GM12878 (cell line): ENCODE data around the gene ANKRD13A. TPM values are rescaled to one million over a fixed set of nuclear protein-coding genes. Genes with fewer than 3 reads are reported as not detected.
A peak's percentile ranks its signal among the peaks of the same experiment; 100 is the strongest.

Source experiments
- ATAC-seq: fragments of 200-7000 bp; cut with Tn5 transposase; 3 replicates; pipeline ENCODE4 v1.9.1; 2020; ENCODE audit warnings: mild to moderate bottlenecking, moderate library complexity
- BruUV-seq: library from RNA; stranded (reverse); fragments of 400-500 nt; replicated peaks from 2 replicates; lab custom pipeline; 2021; lab: Mats Ljungman, UMichigan
- CTCF ChIA-PET: fragments of 300-600 bp; sonication (Branson Sonifier 250); formaldehyde crosslinking; extraction: SDS; loops from one replicate; lab custom pipeline; 2021; ENCODE audit warnings: inconsistent platforms; lab: Yijun Ruan, JAX
- POLR2A ChIA-PET: fragments of 350-600 bp; formaldehyde crosslinking; extraction: SDS; loops from one replicate; lab custom pipeline; 2021; ENCODE audit warnings: inconsistent platforms; lab: Charles Lee
- RAD21 ChIA-PET: fragments of 300-600 bp; sonication (Branson Sonifier 250); formaldehyde crosslinking; loops from one replicate; lab custom pipeline; 2023; ENCODE audit warnings: antibody characterized with exemption; ENCODE audit not compliant: unreplicated experiment; lab: Charles Lee
- SMC1A ChIA-PET: fragments of 300-600 bp; sonication (Branson Sonifier 250); formaldehyde crosslinking; loops from one replicate; lab custom pipeline; 2023; ENCODE audit not compliant: unreplicated experiment, uncharacterized antibody; lab: Charles Lee
- DNase-seq: peaks from one replicate; pipeline ENCODE4 v3.0.0-alpha.2; 2011; ENCODE audit warnings: low read depth, low spot score
- FAIRE-seq: peaks from 3 replicates; lab custom pipeline; 2011; peaks lifted over from hg19 to GRCh38; lab: Jason Lieb, UNC
- H2AFZ ChIP-seq: 2 replicates; pipeline ENCODE4 v1.6.0; 2011; ENCODE audit warnings: low read depth, low read length, control low read depth; ENCODE audit not compliant: control insufficient read depth
- H3K27ac ChIP-seq: 2 replicates; pipeline ENCODE4 v1.5.1; 2011; ENCODE audit warnings: control low read depth; ENCODE audit not compliant: control insufficient read depth, insufficient read depth
- H3K27me3 ChIP-seq, 2 experiments: replicated peaks in 1 of 2; 2 replicates each; pipeline versions ENCODE4 v1.6.0 to v1.6.1; 2011; ENCODE audit warnings: low read length in 1 of 2; ENCODE audit not compliant: control insufficient read depth in 2 of 2, insufficient read depth in 2 of 2
- H3K36me3 ChIP-seq, 2 experiments: 2 replicates each; pipeline ENCODE4 v1.5.1; 2011; ENCODE audit warnings: low read length in 1 of 2; ENCODE audit not compliant: control insufficient read depth in 2 of 2, insufficient read depth in 2 of 2
- H3K4me1 ChIP-seq: 2 replicates; pipeline ENCODE4 v1.6.1; 2011; ENCODE audit warnings: mild to moderate bottlenecking, low read length, moderate library complexity, mixed read lengths; ENCODE audit not compliant: control insufficient read depth, insufficient read depth
- H3K4me2 ChIP-seq: 2 replicates; pipeline ENCODE4 v1.6.0; 2011; ENCODE audit warnings: control low read depth; ENCODE audit not compliant: control insufficient read depth, insufficient read depth
- H3K4me3 ChIP-seq: fragments of 200-600 bp; sonication (generic); 2 replicates; pipeline ENCODE4 v1.5.1; 2016
- H3K79me2 ChIP-seq: 2 replicates; pipeline ENCODE4 v1.6.0; 2011; ENCODE audit warnings: low read length; ENCODE audit not compliant: control insufficient read depth, insufficient read depth
- H3K9ac ChIP-seq: 2 replicates; pipeline ENCODE4 v1.8.0; 2011; ENCODE audit warnings: low read length, control low read depth, mixed read lengths; ENCODE audit not compliant: control insufficient read depth, insufficient read depth
- H3K9me3 ChIP-seq: replicated peaks from 3 replicates; pipeline ENCODE4 v1.5.1; 2011; ENCODE audit warnings: mild to moderate bottlenecking, low read length; ENCODE audit not compliant: control insufficient read depth, insufficient read depth
- H4K20me1 ChIP-seq: 2 replicates; pipeline ENCODE4 v1.6.0; 2011; ENCODE audit not compliant: control insufficient read depth, insufficient read depth
- ASH2L ChIP-seq: fragments of 300-600, 200-600 bp; sonication (generic); IDR thresholded peaks from 2 replicates; pipeline ENCODE4 v1.6.1; 2017; ENCODE audit warnings: low read depth, mild to moderate bottlenecking, borderline replicate concordance
- FOS ChIP-seq: IDR thresholded peaks from 3 replicates; pipeline ENCODE4 v1.6.1; 2011; ENCODE audit warnings: borderline replicate concordance; ENCODE audit not compliant: insufficient read length; ENCODE audit errors: extremely low read depth
- IKZF1 ChIP-seq: fragments of 450-650 bp; conservative IDR thresholded peaks from 2 replicates; pipeline ENCODE4 v1.6.1; 2017; ENCODE audit warnings: antibody characterized with exemption, mild to moderate bottlenecking
- IRF5 ChIP-seq: fragments of 450-650 bp; IDR thresholded peaks from 2 replicates; pipeline ENCODE4 v1.6.1; 2017; ENCODE audit warnings: borderline replicate concordance
- KAT2A ChIP-seq: conservative IDR thresholded peaks from 2 replicates; pipeline ENCODE4 v1.6.1; 2011; ENCODE audit warnings: low read depth, low read length; ENCODE audit not compliant: control insufficient read depth
- LARP7 ChIP-seq: fragments of 450-650 bp; IDR thresholded peaks from 2 replicates; pipeline ENCODE4 v1.6.1; 2017; ENCODE audit warnings: mild to moderate bottlenecking
- MEF2A ChIP-seq: IDR thresholded peaks from 2 replicates; pipeline ENCODE4 v1.6.1; 2011; ENCODE audit warnings: low read depth, mild to moderate bottlenecking, low read length, moderate library complexity; ENCODE audit not compliant: insufficient read depth
- NFIC ChIP-seq: IDR thresholded peaks from 2 replicates; pipeline ENCODE4 v1.6.1; 2012; ENCODE audit warnings: low read depth, mild to moderate bottlenecking, inconsistent platforms, low read length, moderate library complexity
- NR2C1 ChIP-seq: fragments of 450-650 bp; IDR thresholded peaks from 2 replicates; pipeline ENCODE4 v1.6.1; 2017; ENCODE audit warnings: antibody characterized with exemption, mild to moderate bottlenecking, moderate library complexity
- PAX5 ChIP-seq: IDR thresholded peaks from 2 replicates; pipeline ENCODE4 v1.6.1; 2011; ENCODE audit warnings: low read depth, low read length, borderline replicate concordance
- PKNOX1 ChIP-seq: fragments of 450-650 bp; IDR thresholded peaks from 2 replicates; pipeline ENCODE4 v1.6.1; 2016; ENCODE audit warnings: mild to moderate bottlenecking
- REST ChIP-seq: IDR thresholded peaks from 2 replicates; pipeline ENCODE4 v1.6.1; 2012; ENCODE audit warnings: mild to moderate bottlenecking, low read depth, low read length
- SPI1 ChIP-seq: IDR thresholded peaks from 2 replicates; pipeline ENCODE4 v1.6.1; 2011; ENCODE audit warnings: low read depth, mild to moderate bottlenecking, low read length, moderate library complexity, borderline replicate concordance; ENCODE audit not compliant: insufficient read depth
- SREBF1 ChIP-seq: IDR thresholded peaks from 2 replicates; pipeline ENCODE4 v1.6.1; 2012; ENCODE audit warnings: mild to moderate bottlenecking, low read length
- STAT1 ChIP-seq: fragments of 450-650 bp; conservative IDR thresholded peaks from 2 replicates; pipeline ENCODE4 v1.6.1; 2014; ENCODE audit warnings: antibody characterized with exemption, mild to moderate bottlenecking
- TARDBP ChIP-seq: IDR thresholded peaks from 2 replicates; pipeline ENCODE4 v1.6.1; 2016; ENCODE audit warnings: borderline replicate concordance
- ZNF217 ChIP-seq: fragments of 450-650 bp; IDR thresholded peaks from 2 replicates; pipeline ENCODE4 v1.6.1; 2017; ENCODE audit warnings: antibody characterized with exemption, mild to moderate bottlenecking
- ZNF24 ChIP-seq: fragments of 450-650 bp; IDR thresholded peaks from 2 replicates; pipeline ENCODE4 v1.6.1; 2017; ENCODE audit warnings: antibody characterized with exemption, mild to moderate bottlenecking
- WGBS: methylation state at CpG from one replicate; pipeline ENCODE4 v1.1.6; 2016; ENCODE audit warnings: low lambda C conversion rate; ENCODE audit not compliant: insufficient replicate concordance, insufficient coverage; ENCODE audit errors: missing lambda C conversion rate; 5-methylcytosine and 5-hydroxymethylcytosine counted together
- in situ Hi-C: fragments of 300-500 bp; cut with MboI; formaldehyde crosslinking; loops from 9 replicates; pipeline ENCODE4 v1.14.3; 2018; ENCODE audit warnings: mixed read lengths
- intact Hi-C: fragments of 100-400 bp; cut with micrococcal nuclease; formaldehyde crosslinking; loops from one replicate; pipeline ENCODE4 v1.14.2; 2022; ENCODE audit not compliant: unreplicated experiment
- polyA plus RNA-seq, 11 experiments: library from polyadenylated mRNA; depleted of rRNA in 4 of 11; unstranded in 6 of 11; stranded (reverse) in 5 of 11; fragments of >200 nt; fragmentation: Nextera tagmentation in 4 of 11; fragmentation: Illumina TruSeq in 1 of 11; extraction: Ambion mirVana in 4 of 11; extraction: Trizol in 1 of 11; gene quantifications; 1 replicate in 1 of 11; 2 replicates in 10 of 11; pipeline versions ENCODE4 v1.2.1 to v1.2.3, GENCODE V29; 2011 to 2016; ENCODE audit warnings: inconsistent platforms in 2 of 11, missing spikeins in 2 of 11, low read depth in 1 of 11
- total RNA-seq, 4 experiments: library from RNA; depleted of rRNA in 3 of 4; stranded (reverse); fragments of >200 nt in 3 of 4; fragmentation: Illumina TruSeq in 1 of 4; extraction: Trizol in 1 of 4; gene quantifications; 2 replicates each; pipeline versions ENCODE4 v1.2.1 to v1.2.3, GENCODE V29; 2013 to 2021

The ANKRD13A gene
- total and polyA plus RNA-seq, 10 of the 15 experiments (the other 5 are each of a cell fraction or from before 2014, with no cell fraction given): 10.2 to 93.4 (median 76.5) TPM

- H4K20me1 ChIP-seq: no peaks in the 10 kb centered on the region
- no peaks in the 10 kb centered on the region for H3K27me3 ChIP-seq
- FAIRE-seq: peak; percentile 94
- H3K36me3 ChIP-seq: peaks cover 0 to 3% of the 10 kb centered on the region in 2 experiments; a peak in 1 of 4 replicates
- peak within 1 kb of the TSS; percentile 64 for H3K4me2 ChIP-seq
- RAD21 ChIA-PET: interaction anchor here (1.2 to 1.3 kb wide), 2 partner anchors 24 to 383 kb away, joined by 3 read pairs; no protein-coding TSS in a partner anchor
- SMC1A ChIA-PET: interaction anchor here (0.8 to 1.3 kb wide), 2 partner anchors 24 to 44 kb away, joined by 3 read pairs; no protein-coding TSS in a partner anchor
- H3K79me2 ChIP-seq: peaks cover 24% of the 10 kb centered on the region
- H3K9me3 ChIP-seq: no peaks in the 10 kb centered on the region
- ATAC-seq: peak; percentile 99
- intact Hi-C loops: loop anchor here (2.0 kb wide), 2 partner anchors 30 to 52 kb away; partner anchors contain the start of gene GIT2
- WGBS: under 1% methylated on average over 47 of the region's 47 CpGs
- peak within 1 kb of the TSS; percentile 77 for H3K27ac ChIP-seq
- CTCF ChIA-PET: no interaction called here
- peak within 1 kb of the TSS; percentile 91 for H2AFZ ChIP-seq
- in situ Hi-C loops: no loop called here
- H3K4me3 ChIP-seq: peak within 1 kb of the TSS; percentile 87
- H3K4me1 ChIP-seq: peaks cover 29% of the 10 kb centered on the region
- POLR2A ChIA-PET: no interaction called here
- peak within 1 kb of the TSS; percentile 66 for H3K9ac ChIP-seq
- DNase-seq: peak; percentile 96
- BruUV-seq: no TSS peak
- TF ChIP-seq REST (no peak), ZNF217 (no peak), IRF5 (no peak), PKNOX1 (peak; percentile 48; the same call in 1 of the 2 replicates), MEF2A (0 out of 2 replicates have a peak, but pooled peaks have one; percentile 50), STAT1 (peak; percentile 95), ZNF24 (0 out of 2 replicates have a peak, but pooled peaks have one; percentile 59), TARDBP (0 out of 2 replicates have a peak, but pooled peaks have one; percentile 13), SREBF1 (no peak), IKZF1 (peak; percentile 92), KAT2A (no peak), SPI1 (peak; percentile 58; the same call in 1 of the 2 replicates), NR2C1 (peak; percentile 98), LARP7 (peak; percentile 84), NFIC (no peak), PAX5 (peak; percentile 67), ASH2L (no peak), FOS (no peak)
Observed at GRCh38 chr12:110048242-110049027, 49.2 kb downstream of the ANKRD13A start, which contains the start of gene C12orf76. TSS of gene C12orf76 (minus strand) at chr12:110048522. CDS start at chr12:110048495, 27 bp downstream.
